GM21529 (cell line): ENCODE results near the gene ZNF609.
"Not testable (repeated sequence)": the region's sequence is repeated elsewhere in the genome, so short reads cannot be mapped to it uniquely, and the experiment has no call there.

Experiments
- ATAC-seq: cut with Tn5 transposase; IDR thresholded peaks from one replicate; pipeline ENCODE4 v1.9.1; 2021; ENCODE audit not compliant: unreplicated experiment

Gene ZNF609

DNA sequence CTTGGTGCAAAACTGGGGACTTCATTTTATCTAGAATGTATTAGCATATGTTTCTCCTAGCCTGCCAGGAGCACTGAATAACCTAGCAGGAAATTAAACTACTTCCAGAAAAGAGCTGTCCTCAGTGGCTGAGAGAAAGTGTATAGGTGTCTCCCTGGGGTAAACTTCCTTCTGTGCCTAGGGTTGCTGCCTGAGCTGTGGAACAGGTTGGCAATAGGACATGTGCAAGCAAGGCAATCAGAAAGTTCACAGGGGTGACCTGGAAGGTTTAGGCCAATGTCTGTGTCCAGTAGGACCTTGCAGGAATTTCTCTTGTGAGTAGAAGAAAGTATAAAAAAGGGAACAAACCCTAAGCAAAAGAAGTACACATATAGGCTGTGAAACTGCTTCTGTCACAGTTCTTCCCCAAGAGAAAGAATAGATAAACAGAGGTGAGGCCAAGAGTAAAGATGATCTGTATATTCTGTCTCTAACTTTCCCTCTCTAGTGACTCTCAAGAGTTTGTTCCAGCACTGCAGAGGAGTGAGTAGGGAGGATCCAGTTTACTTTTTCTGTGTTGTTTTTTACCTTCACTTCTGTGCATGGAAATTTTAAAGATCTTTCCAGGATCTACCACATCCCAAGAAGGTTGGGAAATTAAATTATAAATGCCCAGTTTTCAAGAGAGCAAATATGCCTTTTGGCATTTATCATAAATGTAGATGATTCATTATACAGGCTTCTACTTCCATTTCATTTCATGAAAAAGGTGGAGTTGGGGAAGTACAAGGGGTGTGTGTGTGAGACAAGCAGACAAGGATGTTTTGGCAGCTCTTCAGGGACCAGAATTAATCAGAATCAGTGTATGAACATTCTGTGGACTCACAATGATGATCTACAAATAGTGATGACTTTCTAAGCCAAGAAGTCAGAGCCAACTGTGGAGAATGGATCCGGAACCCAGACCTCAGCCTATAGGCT lies 159.8 kb downstream of the ZNF609 start:
- no peak for ATAC-seq

DNA sequence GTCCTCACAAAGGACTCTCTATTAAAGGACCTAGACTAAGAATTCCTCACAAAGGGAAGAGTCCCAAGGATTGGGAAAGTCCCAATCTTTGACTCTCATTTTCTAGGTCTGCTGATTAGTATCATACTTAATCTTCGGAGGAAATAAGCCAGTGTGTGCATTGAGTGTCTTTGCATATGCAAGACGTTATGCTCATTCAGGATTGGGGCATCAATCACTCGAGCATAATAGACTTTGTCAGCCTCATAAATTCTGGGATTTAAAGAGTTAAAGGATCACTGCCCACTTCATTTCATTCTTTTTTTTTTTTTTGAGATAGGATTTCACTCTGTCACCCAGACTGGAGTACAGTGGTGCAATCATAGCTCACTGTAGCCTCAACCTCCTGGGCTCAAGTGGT lies 160.7 kb downstream of the ZNF609 start:
- no peak for ATAC-seq

DNA sequence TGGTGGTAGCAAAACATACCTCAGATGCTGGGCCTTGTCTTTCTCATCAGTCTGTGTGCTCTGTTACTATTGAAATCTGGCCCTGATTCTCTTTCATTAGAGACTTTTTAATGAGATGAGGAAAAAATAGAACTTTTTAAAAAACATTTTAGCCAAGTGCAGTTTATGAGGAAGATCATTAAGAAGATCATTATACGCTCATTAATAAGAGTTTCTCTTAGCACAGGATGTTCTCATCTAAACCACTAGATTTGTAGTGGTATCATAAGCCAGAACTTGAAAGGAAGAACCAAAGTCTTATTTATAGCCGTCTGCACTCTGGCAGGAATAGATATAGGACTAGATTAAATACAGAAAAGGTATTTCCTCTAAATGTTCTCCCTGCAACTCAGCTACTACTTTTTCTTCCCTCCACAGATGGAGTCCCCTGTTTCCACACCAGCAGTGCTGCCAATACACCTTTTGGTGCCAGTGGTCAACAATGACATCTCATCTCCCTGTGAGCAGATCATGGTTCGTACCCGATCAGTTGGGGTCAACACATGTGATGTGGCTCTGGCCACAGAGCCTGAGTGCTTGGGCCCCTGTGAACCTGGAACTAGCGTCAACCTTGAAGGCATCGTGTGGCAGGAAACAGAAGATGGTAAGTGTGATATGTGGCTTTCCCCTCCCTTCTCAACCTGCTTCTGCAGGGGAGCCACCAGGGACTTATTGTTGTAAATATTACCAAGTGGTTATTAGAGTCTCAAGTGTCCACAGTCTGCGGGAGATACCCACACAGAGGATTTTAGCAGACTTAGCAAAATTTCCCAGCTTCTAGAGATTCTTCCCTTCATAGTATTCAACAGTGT lies 162.3 kb downstream of the ZNF609 start:
- peak; percentile 67 for ATAC-seq

DNA sequence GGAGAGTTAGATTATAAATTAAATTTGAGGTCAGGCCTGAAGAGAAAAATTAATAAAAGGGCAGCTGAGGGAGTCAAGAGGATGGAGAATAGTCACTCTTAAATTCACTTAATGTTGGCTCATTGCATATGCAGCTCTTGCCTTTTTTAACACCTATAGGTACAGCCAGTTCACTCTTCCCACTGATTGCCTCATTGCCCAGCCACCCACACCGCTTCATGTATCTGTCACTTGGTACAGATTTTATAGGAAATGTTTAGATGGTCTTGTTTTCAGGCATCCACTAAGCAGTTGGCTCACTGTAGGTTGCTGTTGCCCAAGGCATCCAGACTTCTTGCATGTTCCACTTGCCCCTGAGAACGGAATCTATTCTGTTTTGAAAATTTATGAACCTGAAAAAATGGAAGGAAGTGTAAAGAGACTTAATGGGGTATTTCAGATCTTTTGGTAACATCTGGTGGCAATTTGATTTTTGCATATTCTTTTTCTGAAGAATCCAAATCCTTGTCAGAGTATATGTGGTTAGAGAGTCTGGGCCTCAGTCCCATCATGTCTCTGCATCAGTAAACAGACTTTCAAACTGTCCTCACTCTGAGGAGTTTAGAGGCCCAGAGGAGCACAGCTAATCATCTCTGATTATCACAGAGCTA lies 163.1 kb downstream of the ZNF609 start:
- ATAC-seq, result no peak

DNA sequence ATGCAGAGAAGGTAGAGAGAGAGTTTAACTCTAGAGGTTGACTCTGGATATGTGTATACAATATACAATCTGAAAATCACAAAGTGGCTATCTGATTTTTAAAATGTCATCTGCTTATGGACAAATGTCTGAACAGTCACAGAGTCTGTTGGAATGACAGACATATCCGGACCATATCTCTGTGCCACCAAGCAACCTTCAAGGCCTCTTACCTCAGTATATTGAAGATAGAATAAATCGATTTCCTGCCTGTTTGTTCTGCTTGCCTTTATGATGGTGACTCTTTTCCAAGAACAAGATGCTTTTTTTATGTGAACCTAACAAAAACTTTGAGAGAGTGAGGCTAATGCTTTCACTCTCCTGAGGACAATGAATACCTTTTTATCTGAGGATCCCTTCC lies 163.9 kb downstream of the ZNF609 start:
- no peak for ATAC-seq

DNA sequence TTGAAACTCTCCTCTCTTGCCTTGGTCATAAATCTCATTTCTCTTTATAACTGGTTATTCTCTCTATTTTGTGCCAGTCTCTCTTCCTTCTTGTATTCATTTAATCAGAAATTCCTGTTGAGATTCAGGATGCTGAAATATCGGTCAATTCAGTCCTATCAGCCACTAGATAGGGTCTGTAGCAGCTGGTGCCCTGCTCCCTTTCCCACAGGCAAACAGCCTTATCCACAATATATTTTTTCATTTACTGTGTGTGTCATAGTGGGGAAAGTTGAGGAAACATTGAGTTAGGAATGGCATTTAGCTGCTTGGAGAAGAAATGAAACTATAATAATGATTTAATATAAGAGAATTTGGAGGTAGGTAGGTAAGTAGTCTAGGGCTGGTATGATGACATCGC lies 168.7 kb downstream of the ZNF609 start:
- no peak for ATAC-seq

DNA sequence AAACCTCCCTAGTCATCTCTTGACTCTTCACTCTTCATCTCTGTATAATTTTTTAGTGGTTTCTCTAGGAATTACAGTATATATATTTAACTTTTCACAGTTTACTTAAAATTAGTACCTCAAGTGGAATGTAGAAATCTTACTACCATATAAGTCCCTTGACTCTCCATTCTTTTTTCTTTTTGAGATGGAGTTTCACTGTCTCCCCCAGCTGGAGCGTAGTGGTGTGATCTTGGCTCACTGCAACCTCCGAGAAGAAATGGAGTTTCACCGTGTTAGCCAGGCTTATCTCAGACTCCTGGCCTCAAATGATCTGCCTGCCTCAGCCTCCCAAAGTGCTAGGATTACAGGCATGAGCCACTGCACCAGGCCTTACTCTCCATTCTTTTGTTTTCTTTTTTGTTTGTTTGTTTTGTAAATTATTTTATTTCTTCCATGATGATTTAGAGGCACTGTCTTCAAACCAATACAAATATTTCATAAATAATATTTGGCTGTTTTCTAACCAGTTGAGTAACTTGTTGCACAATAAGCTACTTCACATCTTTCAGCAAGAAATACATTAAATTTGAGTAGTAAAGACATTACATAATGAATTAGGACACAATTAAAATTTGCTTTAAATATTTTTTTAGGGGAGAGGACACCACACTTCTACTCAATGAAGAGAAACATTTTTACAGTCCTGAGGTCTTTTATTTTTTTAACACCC lies 170.2 kb downstream of the ZNF609 start:
- no peak for ATAC-seq

DNA sequence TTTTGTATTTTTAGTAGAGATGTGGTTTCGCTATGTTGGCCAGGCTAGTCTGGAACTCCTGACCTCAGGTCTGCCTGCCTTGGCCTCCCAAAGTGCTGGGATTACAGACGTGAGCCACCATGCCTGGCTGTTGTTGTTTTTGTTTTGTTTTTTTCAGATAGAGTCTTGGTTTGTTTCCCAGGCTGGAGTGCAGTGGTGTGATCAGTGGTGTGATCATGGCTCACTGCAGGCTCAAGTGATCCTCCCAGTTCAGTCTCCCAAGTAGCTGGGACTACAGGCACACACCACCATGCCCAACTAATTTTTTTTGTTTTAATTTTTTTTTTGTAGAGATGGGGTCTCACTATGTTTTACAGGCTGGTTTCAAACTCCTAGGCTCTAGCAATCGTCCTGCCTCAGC lies 172.3 kb downstream of the ZNF609 start:
- not testable (repeated sequence) for ATAC-seq

DNA sequence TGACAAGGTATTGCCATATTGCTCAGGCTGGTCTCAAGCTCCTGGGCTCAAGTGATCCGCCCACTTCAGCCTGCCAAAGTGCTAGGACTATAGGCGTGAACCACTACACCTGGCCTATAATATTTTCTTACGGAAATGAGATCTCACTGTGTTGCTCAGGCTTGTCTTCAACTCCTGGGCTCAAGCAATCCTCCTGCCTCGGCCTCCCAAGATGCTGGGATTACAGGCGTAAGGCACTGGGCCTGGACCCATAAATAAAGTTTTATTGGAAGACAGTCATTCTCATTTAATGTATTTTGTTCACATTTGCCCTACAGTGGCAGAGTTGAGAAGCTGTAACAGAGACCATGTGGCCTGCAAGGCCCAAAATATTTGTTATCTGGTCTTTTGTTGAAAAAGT lies 173.0 kb downstream of the ZNF609 start:
- ATAC-seq, result no peak

DNA sequence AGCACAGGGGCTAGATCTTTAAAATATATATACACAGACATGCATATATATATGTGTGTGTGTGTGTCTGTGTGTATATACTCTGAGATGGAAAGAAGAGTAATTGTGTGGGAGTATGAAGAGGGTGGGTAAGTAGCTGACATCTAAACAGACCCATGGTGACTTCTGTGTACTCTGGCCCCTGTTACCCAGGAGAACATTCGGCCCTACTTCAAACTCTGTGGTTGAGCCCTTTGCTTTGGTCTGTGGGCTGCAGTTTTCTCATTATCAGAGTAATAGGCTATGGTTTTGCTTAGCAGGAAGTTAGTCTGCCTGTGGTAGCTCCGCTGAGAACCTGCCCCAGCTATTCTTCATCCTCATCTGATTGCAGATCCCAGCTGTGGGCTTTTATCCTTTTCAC lies 173.6 kb downstream of the ZNF609 start:
- ATAC-seq, result peak; percentile 74

DNA sequence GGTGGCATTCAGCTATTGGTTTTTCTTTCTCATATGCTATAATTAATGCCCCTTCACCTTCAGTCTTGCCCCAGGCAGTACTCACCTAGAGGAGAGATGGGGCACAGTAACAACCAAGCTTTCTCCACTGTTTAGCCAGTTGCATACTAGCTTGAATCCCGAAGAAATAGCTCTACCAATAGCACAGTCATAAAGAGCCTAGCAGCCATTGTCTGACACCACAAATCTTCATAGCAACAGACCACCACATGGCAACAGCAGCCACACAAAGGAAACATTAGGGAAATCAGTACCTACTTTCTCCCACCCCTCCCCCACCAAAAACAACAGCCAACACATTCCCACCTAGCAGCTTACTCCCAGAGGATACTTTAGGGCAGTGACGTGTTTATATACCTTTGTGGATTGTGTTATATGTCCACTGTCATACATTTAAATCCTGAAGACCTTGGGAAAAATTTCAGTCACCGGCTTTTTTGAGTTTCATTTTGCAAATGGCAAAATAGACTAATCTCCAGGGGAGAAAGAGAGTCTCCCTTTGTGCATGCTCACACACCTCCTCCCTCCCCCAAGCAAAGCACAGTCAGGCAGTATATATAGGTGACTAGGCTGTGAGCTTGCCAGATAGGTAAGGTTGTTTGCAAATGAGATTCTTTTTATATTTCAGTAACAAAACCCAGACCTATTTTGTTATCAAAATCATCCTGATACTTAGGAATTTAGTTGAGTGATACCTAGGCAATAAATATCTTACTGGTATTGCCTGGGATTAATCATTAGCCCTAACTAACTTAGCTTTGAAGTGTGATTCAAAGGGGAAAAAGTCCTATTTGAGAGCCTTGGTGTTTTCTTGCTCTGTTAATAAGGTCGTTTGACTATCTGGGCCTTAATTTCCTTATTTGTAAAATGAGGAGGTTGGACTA lies 174.5 kb downstream of the ZNF609 start:
- ATAC-seq, result peak; percentile 61

DNA sequence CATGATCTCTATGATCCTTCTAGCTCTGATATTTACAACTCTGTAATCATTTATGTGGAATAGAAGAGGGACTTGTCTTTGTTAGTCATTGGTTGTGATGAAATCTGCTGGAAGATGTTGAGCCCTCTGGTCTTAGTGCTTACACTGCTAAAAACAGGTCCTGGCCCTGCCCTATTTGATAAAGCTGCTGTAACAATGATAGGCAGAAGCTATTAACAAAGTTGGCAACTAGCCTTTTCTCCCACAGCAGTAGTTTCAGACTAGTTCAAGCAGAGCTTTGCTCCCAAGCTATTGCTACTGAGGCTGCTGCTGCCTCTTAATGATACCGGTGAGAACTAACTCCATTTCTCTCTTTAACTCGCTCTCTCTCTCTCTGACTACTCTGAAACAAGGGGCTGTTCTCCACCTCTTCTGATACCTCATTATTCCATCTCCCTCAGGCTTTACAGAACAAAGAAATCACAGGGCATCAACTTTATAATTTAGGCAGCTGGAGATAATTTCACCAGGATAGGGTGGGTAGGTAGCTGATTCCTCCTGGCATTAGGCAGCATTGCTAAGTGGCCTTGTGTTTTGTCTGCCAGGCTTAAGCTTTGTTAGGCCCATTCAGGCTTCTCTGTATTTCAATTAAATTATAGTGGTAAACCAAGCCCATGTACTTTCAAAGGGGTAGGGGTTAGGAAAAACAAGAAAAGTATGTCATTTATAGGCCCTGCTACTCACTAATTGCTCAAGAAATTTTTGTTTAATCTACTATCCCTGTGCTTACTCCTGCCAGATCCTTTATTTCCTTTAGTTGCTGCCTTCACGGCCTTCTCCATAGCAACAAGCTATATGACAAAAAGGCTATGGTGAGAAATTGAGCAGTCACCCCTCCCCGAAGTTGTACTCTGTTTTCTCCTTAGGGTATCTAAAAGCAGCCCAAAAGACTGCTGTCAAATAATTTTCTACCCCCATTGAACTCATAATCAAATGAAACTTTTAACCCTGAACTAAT lies 175.4 kb downstream of the ZNF609 start:
- no peak for ATAC-seq

DNA sequence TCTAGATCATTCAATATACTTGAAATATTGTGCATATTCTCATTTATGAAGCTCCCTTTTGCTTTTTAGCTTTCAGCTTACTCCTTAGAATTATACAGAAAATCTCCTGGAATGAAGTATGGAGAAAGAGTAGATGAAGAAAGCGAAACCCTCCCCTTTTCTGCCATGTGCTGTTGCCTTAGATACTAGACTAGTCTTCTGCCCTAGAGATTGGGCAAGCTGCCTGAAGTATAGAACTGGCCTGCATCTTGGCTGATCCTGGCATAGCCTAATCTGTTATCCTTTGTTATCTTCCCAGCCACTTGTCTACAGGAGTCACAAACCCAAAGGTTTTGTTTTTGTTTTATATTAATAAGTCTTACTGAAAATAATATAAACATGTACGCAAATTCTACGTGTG lies 176.2 kb downstream of the ZNF609 start:
- ATAC-seq, result no peak

DNA sequence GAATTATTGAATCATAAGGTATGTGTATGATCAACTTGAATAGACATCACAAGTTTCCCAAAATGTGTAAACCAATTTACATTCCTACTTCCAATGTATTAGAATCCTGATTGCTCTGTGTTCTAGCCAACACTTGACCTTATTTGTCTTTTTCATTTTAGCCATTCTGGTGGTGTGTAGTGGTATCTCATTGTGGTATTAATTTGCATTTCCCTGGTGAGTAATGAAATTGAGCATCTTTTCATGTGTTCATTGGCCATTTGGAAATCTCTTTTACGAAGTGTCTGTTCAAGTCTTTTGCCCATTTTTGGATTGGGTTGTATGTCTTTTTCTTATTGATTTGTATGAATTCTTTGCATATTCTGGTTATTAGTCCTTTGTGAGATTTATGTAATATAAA lies 177.0 kb downstream of the ZNF609 start:
- no peak for ATAC-seq

DNA sequence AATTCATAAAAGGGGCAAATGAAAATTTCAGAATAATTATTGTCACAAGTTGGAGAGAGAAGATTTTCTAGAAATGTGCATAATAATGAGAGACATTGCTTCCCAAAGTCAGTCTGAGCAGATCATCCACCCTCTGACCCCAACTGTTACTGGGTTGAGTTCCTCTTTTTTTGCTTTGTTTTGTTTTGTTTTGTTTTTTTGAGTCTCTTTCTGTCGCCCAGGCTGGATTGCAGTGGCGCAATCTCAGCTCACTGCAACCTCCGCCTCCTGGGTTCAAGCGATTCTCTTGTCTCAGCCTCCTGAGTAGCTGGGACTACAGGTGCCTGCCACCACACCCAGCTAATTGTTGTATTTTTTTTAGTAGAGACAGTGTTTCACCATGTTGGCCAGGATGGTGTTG lies 179.4 kb downstream of the ZNF609 start:
- not testable (repeated sequence) for ATAC-seq

DNA sequence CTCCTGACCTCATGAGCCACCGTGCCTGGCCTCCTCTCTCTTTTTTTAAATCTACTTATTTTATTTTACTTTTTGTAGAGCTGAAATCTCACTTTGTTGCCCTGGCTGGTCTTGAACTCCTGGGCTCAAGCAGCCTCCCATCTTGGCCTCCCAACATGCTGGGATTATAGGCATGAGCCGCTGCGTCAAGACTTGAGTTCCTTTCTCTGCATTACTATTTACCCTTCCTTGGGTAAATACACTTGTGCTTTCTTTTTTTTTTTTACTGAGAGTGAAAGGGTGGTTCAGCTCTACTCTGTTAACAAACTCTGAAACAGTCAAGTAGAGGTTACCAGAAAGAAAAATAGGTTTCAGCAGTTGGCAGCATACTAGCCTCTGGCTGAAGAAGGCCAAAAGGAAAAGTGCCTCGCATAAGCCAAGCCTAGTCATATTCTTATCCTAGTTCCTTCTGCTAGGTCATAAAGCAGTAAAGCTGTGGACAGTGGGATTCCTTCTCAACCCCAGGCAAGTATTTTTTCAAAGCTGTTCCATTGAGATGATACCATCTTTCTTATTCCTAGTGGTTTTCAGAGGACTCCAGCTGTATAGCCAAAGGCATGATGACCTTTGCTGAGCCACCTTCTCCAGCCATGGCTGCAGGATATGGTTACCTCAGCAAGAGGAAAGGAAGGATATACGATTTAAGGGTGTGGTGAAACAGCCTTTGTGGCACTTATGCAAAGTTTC lies 179.9 kb downstream of the ZNF609 start:
- no peak for ATAC-seq

DNA sequence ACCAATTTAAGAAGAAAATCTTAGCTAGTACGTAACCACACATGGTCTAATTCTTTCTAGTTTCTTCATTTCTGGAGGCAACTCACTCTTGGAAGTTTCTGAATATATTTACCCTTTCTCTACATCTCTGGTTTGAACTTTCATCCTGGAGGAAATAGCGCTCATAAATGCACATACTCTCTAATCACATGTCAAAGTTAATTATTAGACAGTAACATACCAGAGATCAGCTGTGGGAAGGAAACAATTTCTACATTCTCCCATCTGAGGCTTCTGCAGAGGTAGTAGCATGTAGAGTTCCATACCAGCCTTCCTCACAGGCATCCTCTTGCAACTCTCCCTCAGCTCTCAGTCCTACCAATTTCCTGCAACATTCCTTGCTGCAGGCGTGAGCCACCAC lies 182.5 kb downstream of the ZNF609 start:
- no peak for ATAC-seq

DNA sequence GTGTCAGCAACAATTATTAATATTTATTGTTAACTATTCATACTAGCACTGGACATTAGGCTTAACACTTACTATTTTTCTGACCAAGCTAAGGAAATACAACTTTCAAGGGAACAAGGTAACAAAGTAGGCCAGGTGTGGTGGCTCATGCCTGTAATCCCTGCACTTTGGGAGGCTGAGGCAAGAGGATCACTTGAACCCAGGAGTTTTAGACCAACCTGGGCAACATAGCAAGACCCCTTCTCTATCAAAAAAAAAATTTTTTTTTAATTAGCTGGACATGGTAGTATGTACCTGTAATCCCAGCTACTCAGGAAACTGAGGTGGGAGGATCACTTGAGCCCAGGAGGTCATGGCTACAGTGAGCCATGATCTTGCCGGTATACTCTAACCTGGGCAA lies 183.3 kb downstream of the ZNF609 start:
- no peak for ATAC-seq
